HUES6 (cell line): ENCODE measurements around the gene LRRC23.

Experiments used
- H3K27ac ChIP-seq: 2 replicates; pipeline ENCODE4 v1.7.0; 2013; ENCODE audit warnings: low read depth, mild to moderate bottlenecking, low read length, inconsistent platforms
- H3K27me3 ChIP-seq: 2 replicates; pipeline ENCODE4 v1.6.1; 2013; ENCODE audit warnings: low read length; ENCODE audit not compliant: control insufficient read depth, insufficient read depth
- H3K36me3 ChIP-seq: 2 replicates; pipeline ENCODE4 v1.6.1; 2013; ENCODE audit warnings: low read length; ENCODE audit not compliant: control insufficient read depth, insufficient read depth
- H3K4me1 ChIP-seq: 2 replicates; pipeline ENCODE4 v1.6.1; 2013; ENCODE audit warnings: low read length; ENCODE audit not compliant: control insufficient read depth, insufficient read depth
- H3K4me3 ChIP-seq: 2 replicates; pipeline ENCODE4 v1.5.1; 2013; ENCODE audit warnings: low read depth, low read length
- H3K9ac ChIP-seq: one replicate; pipeline ENCODE4 v1.6.1; 2013; ENCODE audit warnings: mild to moderate bottlenecking, low read length
- H3K9me3 ChIP-seq: 2 replicates; pipeline ENCODE4 v1.6.1; 2013; ENCODE audit warnings: low read depth, low read length; ENCODE audit not compliant: control insufficient read depth, insufficient read depth

LRRC23 gene

GRCh38 chr12:6948873-6949594, 44.4 kb downstream of the LRRC23 start:
- Histone ChIP-seq H3K9ac (no peak overlapping the region), H3K27me3 (no peaks in the 10 kb centered on the region), H3K27ac (no peak overlapping the region), H3K36me3 (no peaks in the 10 kb centered on the region), H3K4me1 (peaks cover 46% of the 10 kb centered on the region), H3K9me3 (no peaks in the 10 kb centered on the region), H3K4me3 (no peak overlapping the region)

DNA sequence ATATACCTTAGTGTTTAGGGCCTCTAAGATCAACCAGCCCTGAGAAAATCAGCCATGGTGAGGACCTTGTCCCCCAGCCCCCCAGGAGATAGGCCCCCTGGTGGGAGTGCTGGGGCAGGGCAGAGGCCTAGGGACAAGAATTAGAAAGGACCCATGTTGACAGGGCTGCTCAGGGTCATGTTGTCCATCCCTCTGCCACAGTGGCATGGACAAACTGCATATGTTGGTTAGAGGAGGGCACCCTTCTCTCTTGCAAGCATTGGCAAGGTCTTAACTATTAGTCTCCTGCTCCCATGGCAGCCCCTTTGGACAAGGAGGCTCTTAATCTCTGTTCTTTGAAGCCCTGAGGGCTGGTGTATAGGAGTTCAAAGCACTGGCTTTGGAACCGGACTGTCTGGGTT, 45.8 kb downstream of the LRRC23 start:
- Histone ChIP-seq H3K9ac (no peak overlapping the region), H3K27me3 (no peaks in the 10 kb centered on the region), H3K27ac (no peak overlapping the region), H3K36me3 (no peaks in the 10 kb centered on the region), H3K9me3 (no peaks in the 10 kb centered on the region), H3K4me3 (no peak overlapping the region), H3K4me1 (peaks cover 39% of the 10 kb centered on the region)

DNA sequence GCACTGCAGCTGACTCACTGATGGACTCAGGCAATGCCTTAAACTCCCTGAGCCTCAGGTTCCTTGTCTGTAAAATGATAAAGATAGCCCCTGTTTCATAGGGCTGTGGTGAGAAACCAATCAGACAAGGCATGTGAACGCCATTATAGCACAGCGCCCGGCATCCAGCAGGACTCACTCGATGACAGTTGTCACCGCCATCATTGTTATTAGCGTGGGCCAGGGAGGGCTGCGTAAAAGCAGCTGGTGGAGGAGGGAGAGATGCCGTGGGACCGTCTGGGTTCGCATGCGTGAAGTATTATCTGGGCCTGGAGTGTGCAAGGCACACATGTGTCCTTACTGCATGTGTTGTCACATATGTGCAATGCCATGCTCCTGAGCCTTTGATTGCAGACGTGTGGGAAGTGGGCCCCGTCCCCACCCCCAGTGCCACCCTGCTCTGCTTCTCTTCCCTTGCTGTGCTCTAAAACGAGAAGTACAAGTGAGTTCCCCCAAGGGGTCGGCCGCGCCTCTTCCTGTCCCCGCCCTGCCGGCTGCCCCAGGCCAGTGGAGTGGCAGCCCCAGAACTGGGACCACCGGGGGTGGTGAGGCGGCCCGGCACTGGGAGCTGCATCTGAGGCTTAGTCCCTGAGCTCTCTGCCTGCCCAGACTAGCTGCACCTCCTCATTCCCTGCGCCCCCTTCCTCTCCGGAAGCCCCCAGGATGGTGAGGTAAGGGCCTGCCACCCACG, 46.4 kb downstream of the LRRC23 start, which contains the start of gene PTPN6:
PTPN6 (plus strand) TSS at position 546 of the 730 bp plus-strand sequence; CDS start at position 703, 157 bp downstream.
- Histone ChIP-seq H3K4me3 (no peak within 1 kb of the TSS), H3K9ac (no peak within 1 kb of the TSS), H3K27ac (no peak within 1 kb of the TSS; the same call in 1 of the 2 replicates), H3K36me3 (no peaks in the 10 kb centered on the region), H3K4me1 (peaks cover 33% of the 10 kb centered on the region), H3K9me3 (no peaks in the 10 kb centered on the region), H3K27me3 (no peaks in the 10 kb centered on the region)

DNA sequence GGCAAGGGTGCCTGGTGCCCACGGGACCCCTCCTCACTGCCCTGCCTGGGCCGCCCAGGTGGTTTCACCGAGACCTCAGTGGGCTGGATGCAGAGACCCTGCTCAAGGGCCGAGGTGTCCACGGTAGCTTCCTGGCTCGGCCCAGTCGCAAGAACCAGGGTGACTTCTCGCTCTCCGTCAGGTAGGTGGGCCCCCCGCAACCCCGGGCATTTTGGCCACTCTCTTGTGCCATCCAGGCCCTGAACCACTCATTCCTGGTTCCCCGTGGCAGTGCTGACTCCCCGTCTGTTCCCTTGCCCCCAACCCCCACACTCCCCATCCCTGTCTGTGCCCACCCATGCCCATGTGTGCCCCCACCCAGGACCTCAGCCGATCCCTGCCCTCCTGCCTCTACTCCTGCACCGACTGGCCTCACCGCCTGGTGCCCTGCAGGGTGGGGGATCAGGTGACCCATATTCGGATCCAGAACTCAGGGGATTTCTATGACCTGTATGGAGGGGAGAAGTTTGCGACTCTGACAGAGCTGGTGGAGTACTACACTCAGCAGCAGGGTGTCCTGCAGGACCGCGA, 47.0 kb downstream of the LRRC23 start:
- no peak overlapping the region for H3K4me3 ChIP-seq
- H3K9ac ChIP-seq = no peak overlapping the region
- H3K4me1 ChIP-seq = peaks cover 33% of the 10 kb centered on the region
- no peak overlapping the region; the same call in 1 of the 2 replicates for H3K27ac ChIP-seq
- no peaks in the 10 kb centered on the region for H3K36me3 ChIP-seq
- H3K9me3 ChIP-seq = no peaks in the 10 kb centered on the region
- no peaks in the 10 kb centered on the region for H3K27me3 ChIP-seq

- Histone ChIP-seq H3K27me3 (no peaks in the 10 kb centered on the region), H3K4me3 (no peak overlapping the region), H3K4me1 (peaks cover 28% of the 10 kb centered on the region), H3K27ac (no peak overlapping the region), H3K9ac (no peak overlapping the region), H3K9me3 (no peaks in the 10 kb centered on the region), H3K36me3 (no peaks in the 10 kb centered on the region)
These were observed 47.7 kb downstream of the LRRC23 start for GRCh38 chr12:6952121-6952862.

- no peak overlapping the region for H3K27ac ChIP-seq
- no peaks in the 10 kb centered on the region for H3K36me3 ChIP-seq
- H3K9ac ChIP-seq = peak overlapping the region; percentile 25
- no peak overlapping the region for H3K4me3 ChIP-seq
- no peaks in the 10 kb centered on the region for H3K9me3 ChIP-seq
- H3K27me3 ChIP-seq = no peaks in the 10 kb centered on the region
- peaks cover 28% of the 10 kb centered on the region for H3K4me1 ChIP-seq
These were observed 48.3 kb downstream of the LRRC23 start for GRCh38 chr12:6952863-6953441.

GRCh38 chr12:6953442-6954315, 49.1 kb downstream of the LRRC23 start:
- no peak overlapping the region for H3K27ac ChIP-seq
- H3K4me3 ChIP-seq = no peak overlapping the region
- peaks cover 28% of the 10 kb centered on the region for H3K4me1 ChIP-seq
- H3K27me3 ChIP-seq = no peaks in the 10 kb centered on the region
- no peaks in the 10 kb centered on the region for H3K36me3 ChIP-seq
- peak overlapping the region; percentile 25 for H3K9ac ChIP-seq
- no peaks in the 10 kb centered on the region for H3K9me3 ChIP-seq

DNA sequence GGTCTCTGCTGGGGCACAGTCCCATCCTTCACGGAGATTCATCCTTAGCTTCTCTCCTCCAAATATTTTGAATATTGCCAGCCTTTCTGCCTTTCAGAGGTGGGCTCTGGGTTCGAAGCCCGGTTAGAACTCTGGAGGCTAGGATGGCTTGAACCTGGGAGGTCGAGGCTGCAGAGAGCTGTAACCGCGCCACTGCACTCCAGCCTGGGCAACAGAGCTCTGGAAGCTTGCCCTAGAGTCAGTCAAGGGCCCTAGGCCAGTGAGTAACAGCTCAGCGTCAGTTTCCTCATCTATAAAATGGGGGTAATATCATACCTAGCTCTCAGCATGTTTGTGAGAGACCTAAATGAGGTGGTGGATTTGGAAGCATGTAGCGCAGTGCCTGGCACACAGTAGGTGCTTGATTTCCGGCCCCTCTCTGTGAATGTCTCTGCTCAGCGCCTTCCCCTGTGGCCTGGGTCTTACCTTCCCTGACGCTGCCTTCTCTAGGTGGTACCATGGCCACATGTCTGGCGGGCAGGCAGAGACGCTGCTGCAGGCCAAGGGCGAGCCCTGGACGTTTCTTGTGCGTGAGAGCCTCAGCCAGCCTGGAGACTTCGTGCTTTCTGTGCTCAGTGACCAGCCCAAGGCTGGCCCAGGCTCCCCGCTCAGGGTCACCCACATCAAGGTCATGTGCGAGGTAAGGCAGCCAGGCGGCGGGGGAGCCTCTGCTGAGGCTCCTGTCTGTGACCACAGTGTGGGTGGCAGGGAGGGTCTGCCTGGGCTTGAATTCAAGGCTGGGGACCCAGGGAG, 49.9 kb downstream of the LRRC23 start:
- H3K9ac ChIP-seq = no peak overlapping the region
- H3K9me3 ChIP-seq = no peaks in the 10 kb centered on the region
- H3K27ac ChIP-seq = no peak overlapping the region
- peaks cover 28% of the 10 kb centered on the region for H3K4me1 ChIP-seq
- no peaks in the 10 kb centered on the region for H3K36me3 ChIP-seq
- H3K4me3 ChIP-seq = no peak overlapping the region
- H3K27me3 ChIP-seq = no peaks in the 10 kb centered on the region

- no peaks in the 10 kb centered on the region for H3K27me3 ChIP-seq
- H3K4me1 ChIP-seq = peaks cover 28% of the 10 kb centered on the region
- H3K27ac ChIP-seq = no peak overlapping the region
- H3K4me3 ChIP-seq = no peak overlapping the region
- H3K36me3 ChIP-seq = no peaks in the 10 kb centered on the region
- H3K9me3 ChIP-seq = no peaks in the 10 kb centered on the region
- no peak overlapping the region for H3K9ac ChIP-seq
These were observed 50.7 kb downstream of the LRRC23 start for GRCh38 chr12:6955108-6956020.
